K562 (cell line): ENCODE results near the gene PCDHA11.
"Not testable (repeated sequence)": the region's sequence is repeated elsewhere in the genome, so short reads cannot be mapped to it uniquely, and the experiment has no call there.

Experiments used
- BHLHE40 ChIP-seq: IDR thresholded peaks from 2 replicates; pipeline ENCODE4 v1.6.1; 2011; ENCODE audit warnings: low read length, improper control_type of control experiment
- E2F1 ChIP-seq: sonication (generic); formaldehyde crosslinking; IDR thresholded peaks from 2 replicates; pipeline ENCODE4 v1.8.1; 2023; ENCODE audit warnings: mild to moderate bottlenecking, missing genetic modification reagents, moderate library complexity
- HNRNPL ChIP-seq: fragments of 200-400 bp; formaldehyde crosslinking; IDR thresholded peaks from 2 replicates; pipeline ENCODE4 v1.6.1; 2017; ENCODE audit warnings: low read depth, mild to moderate bottlenecking, low read length
- IRF1 ChIP-seq: sonication (generic); formaldehyde crosslinking; IDR thresholded peaks from 2 replicates; pipeline ENCODE4 v1.8.0; 2022; ENCODE audit warnings: missing genetic modification reagents, mild to moderate bottlenecking, borderline replicate concordance
- POLR2A ChIP-seq: fragments of 450-650 bp; conservative IDR thresholded peaks from 2 replicates; pipeline ENCODE4 v1.6.1; 2016
- POLR2AphosphoS5 ChIP-seq: IDR thresholded peaks from 2 replicates; pipeline ENCODE4 v1.6.1; 2011; ENCODE audit warnings: mild to moderate bottlenecking, low read depth, low read length, moderate library complexity; ENCODE audit not compliant: control insufficient read depth, insufficient read depth
- TAF7 ChIP-seq: fragments of 450-650 bp; IDR thresholded peaks from 2 replicates; pipeline ENCODE4 v1.6.1; 2016; ENCODE audit warnings: missing genetic modification characterization, missing compliant biosample characterization
- ZNF121 ChIP-seq: sonication (generic); formaldehyde crosslinking; conservative IDR thresholded peaks from 2 replicates; pipeline ENCODE4 v1.8.0; 2022; ENCODE audit warnings: missing genetic modification reagents
- TF ChIP-seq, protein P1 (sequence below), 3 experiments: IDR thresholded peaks in 2 of 3; conservative IDR thresholded peaks in 1 of 3; 2 replicates each; pipeline ENCODE4 v1.5.1; 2011 to 2012; ENCODE audit warnings: low read length in 3 of 3, mild to moderate bottlenecking in 3 of 3, control low read depth in 2 of 3, improper control_type of control experiment in 1 of 3, inconsistent platforms in 1 of 3, low read depth in 1 of 3, mixed read lengths in 1 of 3, moderate library complexity in 1 of 3; ENCODE audit not compliant: insufficient read depth in 2 of 3

- not testable (repeated sequence) for TF ChIP-seq E2F1 (CRISPR knock-in tag); POLR2AphosphoS5; IRF1; HNRNPL; BHLHE40; ZNF121 (CRISPR knock-in tag); TAF7 (tag); POLR2A
- TF ChIP-seq, protein P1, sequence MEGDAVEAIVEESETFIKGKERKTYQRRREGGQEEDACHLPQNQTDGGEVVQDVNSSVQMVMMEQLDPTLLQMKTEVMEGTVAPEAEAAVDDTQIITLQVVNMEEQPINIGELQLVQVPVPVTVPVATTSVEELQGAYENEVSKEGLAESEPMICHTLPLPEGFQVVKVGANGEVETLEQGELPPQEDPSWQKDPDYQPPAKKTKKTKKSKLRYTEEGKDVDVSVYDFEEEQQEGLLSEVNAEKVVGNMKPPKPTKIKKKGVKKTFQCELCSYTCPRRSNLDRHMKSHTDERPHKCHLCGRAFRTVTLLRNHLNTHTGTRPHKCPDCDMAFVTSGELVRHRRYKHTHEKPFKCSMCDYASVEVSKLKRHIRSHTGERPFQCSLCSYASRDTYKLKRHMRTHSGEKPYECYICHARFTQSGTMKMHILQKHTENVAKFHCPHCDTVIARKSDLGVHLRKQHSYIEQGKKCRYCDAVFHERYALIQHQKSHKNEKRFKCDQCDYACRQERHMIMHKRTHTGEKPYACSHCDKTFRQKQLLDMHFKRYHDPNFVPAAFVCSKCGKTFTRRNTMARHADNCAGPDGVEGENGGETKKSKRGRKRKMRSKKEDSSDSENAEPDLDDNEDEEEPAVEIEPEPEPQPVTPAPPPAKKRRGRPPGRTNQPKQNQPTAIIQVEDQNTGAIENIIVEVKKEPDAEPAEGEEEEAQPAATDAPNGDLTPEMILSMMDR (IDR thresholded peaks at IDR 0.05 in 2 of 3, conservative IDR thresholded peaks at IDR 0.05 in 1 of 3; ENCODE audit: insufficient read depth in 2 of 3, low read depth in 1 of 3, low read length in 3 of 3): not testable (repeated sequence)
These were observed 34.2 kb upstream of the PCDHA11 start for GRCh38 chr5:140834439-140835008.
